OCI-M1 (cell line): ENCODE measurements around the gene ANO7.
A peak's percentile ranks its signal among the peaks of the same experiment; 100 is the strongest.

Experiments
- DNase-seq: peaks from one replicate; lab custom pipeline; 2025; lab: John Stamatoyannopoulos, UW

The ANO7 gene

GRCh38 chr2:241188361-241189092 is at the start of gene ANO7:
ANO7 (plus strand) TSS chr2:241188677; CDS start chr2:241190064, 1,387 bp downstream.
- no peak for DNase-seq

GRCh38 chr2:241139531-241140444 is 48.7 kb upstream of the ANO7 start:
- no peak for DNase-seq

GRCh38 chr2:241140445-241140840 is 48.0 kb upstream of the ANO7 start:
- DNase-seq: no peak

GRCh38 chr2:241141214-241141770 is 47.2 kb upstream of the ANO7 start:
- no peak for DNase-seq

GRCh38 chr2:241142063-241142462 is 46.4 kb upstream of the ANO7 start:
- DNase-seq: no peak

- DNase-seq: no peak
Measured at GRCh38 chr2:241142593-241142992, 45.9 kb upstream of the ANO7 start.

- DNase-seq: no peak
Measured at GRCh38 chr2:241146286-241146685, 42.2 kb upstream of the ANO7 start.

- no peak for DNase-seq
Measured at GRCh38 chr2:241147336-241147735, 41.1 kb upstream of the ANO7 start.

- DNase-seq: peak; percentile 12
Measured at GRCh38 chr2:241148239-241148638, 40.2 kb upstream of the ANO7 start.

GRCh38 chr2:241148891-241149674 is 39.4 kb upstream of the ANO7 start, which contains the start of gene PASK:
PASK (minus strand) TSS chr2:241149472; CDS start chr2:241143032, 6,440 bp downstream.
- peak; percentile 95 for DNase-seq

- DNase-seq: no peak
Measured at GRCh38 chr2:241149675-241149924, 38.9 kb upstream of the ANO7 start.

GRCh38 chr2:241149925-241150659 is 38.4 kb upstream of the ANO7 start, which contains the start of gene PPP1R7:
PPP1R7 (plus strand) TSS chr2:241150467; CDS start chr2:241150496, 29 bp downstream.
- peak; percentile 96 for DNase-seq

- DNase-seq: peak; percentile 32
Measured at GRCh38 chr2:241150660-241151530, 37.6 kb upstream of the ANO7 start.

GRCh38 chr2:241151934-241152660 is 36.4 kb upstream of the ANO7 start:
- no peak for DNase-seq

GRCh38 chr2:241153616-241154015 is 34.9 kb upstream of the ANO7 start:
- no peak for DNase-seq

- no peak for DNase-seq
Measured at GRCh38 chr2:241154915-241155314, 33.6 kb upstream of the ANO7 start.

GRCh38 chr2:241155936-241156335 is 32.5 kb upstream of the ANO7 start:
- no peak for DNase-seq

- peak; percentile 72 for DNase-seq
Measured at GRCh38 chr2:241156971-241157441, 31.5 kb upstream of the ANO7 start.

- DNase-seq: no peak
Measured at GRCh38 chr2:241157841-241158545, 30.5 kb upstream of the ANO7 start.
